Right ventricle myocardium superior (tissue), 1 donor: ENCODE results near the gene HASPIN. TPM values are rescaled to one million over a fixed set of nuclear protein-coding genes. Genes with fewer than 3 reads are reported as not detected.
"Not testable (repeated sequence)": the region's sequence is repeated elsewhere in the genome, so short reads cannot be mapped to it uniquely, and the experiment has no call there.

Source experiments
- ATAC-seq: fragments of 200-7000 bp; cut with Tn5 transposase; one replicate; pipeline ENCODE4 v1.9.1; 2020; ENCODE audit warnings: mild to moderate bottlenecking; ENCODE audit not compliant: poor library complexity
- DNase-seq: peaks from one replicate; pipeline ENCODE4 v3.0.0-alpha.2; 2020
- intact Hi-C: fragments of 100-400 bp; cut with DNase I; formaldehyde crosslinking; loops from one replicate; pipeline ENCODE4 v1.11.2; 2022
- total RNA-seq: library from RNA; stranded (reverse); fragmentation: NEBNext Ultra II Directional; extraction: Animal tissue kit (Norgen Biotek cat#: 25700); gene quantifications from one replicate; pipeline ENCODE4 v1.2.1, GENCODE V29; 2021
- donor health status: DM: no; HTN: yes; CAD: no; lungs with severe emphysema.

Gene HASPIN
- total RNA-seq, 1 donor from 2014 or later = 0.13 TPM

GRCh38 chr17:3695129-3695722, 28.5 kb upstream of the HASPIN start:
- intact Hi-C loops = no loop called here
- ATAC-seq = peak; percentile 90

GRCh38 chr17:3695723-3696411, 27.8 kb upstream of the HASPIN start, which contains the start of gene P2RX5:
Gene P2RX5, minus strand, starts transcription at chr17:3696155. Its CDS starts 150 bp downstream, at chr17:3696005.
- peak; percentile 67 for ATAC-seq
- intact Hi-C loops = no loop called here
- DNase-seq = no peak

More at GRCh38 chr17:3695129-3695722, 28.5 kb upstream of the HASPIN start:
- peak; percentile 61 for DNase-seq

DNA sequence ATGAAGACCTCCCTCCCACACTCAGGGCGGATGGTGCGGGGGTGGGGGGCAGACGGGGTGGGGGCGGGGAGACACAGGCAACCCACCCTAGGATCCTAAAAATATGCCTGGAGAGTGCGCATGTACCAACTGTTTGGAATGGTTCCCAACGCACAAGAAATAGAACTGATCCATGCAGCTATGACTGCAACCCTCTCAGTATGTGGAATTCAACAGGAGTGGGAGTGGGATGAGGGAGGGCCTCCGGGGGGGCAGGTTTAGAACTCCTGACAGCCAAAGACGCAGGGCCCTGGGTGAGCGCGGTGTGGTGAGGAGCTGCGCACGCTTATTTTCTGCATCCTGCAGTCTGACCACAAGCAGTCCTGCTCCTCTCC, 26.6 kb upstream of the HASPIN start:
- intact Hi-C loops = no loop called here
- no peak for DNase-seq
- ATAC-seq = peak; percentile 37

- ATAC-seq (no peak), DNase-seq (no peak)
- intact Hi-C loops = no loop called here
Measured at GRCh38 chr17:3698139-3698538, 25.6 kb upstream of the HASPIN start.

DNA sequence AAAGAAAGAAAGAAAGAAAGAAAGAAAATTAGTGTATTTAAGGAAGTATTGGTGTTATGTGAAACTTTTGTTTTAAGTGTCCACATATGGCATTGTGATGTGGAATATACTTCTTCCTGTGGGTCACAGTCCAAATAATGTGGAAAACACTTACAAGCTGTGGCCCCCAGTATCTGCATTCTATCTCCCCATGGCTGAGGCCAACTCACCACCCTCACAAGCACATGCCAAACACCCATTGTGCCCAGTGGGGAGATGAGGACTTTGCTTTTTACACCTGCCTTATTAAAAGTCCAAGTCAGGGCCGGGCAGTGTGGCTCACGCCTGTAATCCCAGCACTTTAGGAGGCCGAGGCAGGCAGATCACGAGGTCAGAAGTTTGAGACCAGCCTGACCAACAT, 23.8 kb upstream of the HASPIN start:
- DNase-seq = no peak
- ATAC-seq = no peak
- intact Hi-C loops = no loop called here

GRCh38 chr17:3702041-3702539, 21.6 kb upstream of the HASPIN start:
- intact Hi-C loops, ATAC-seq, DNase-seq: not testable (repeated sequence)

GRCh38 chr17:3704931-3705717, 18.6 kb upstream of the HASPIN start:
- DNase-seq = no peak
- intact Hi-C loops = no loop called here
- ATAC-seq = no peak

GRCh38 chr17:3705718-3705984, 18.1 kb upstream of the HASPIN start:
- intact Hi-C loops, ATAC-seq, DNase-seq: not testable (repeated sequence)

DNA sequence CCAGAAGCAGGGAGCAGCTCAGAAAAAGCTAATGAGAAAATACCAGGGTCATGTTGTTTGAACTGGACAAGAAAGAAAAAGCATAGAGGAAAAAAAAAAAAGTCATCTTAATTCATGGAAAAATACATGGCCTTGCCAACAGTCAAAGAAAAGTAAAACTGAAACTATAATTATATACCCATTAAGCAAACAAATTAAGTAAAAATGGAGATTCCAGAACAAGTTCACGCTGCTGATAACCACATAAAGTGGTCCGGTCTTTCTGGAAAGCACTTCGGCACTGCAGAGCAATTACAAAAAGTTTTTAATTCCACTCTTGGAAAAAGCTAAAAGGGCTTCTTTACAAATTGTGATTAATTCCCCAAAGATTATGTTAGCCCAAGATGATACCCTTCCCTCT, 15.3 kb upstream of the HASPIN start:
- DNase-seq (no peak), ATAC-seq (no peak)
- intact Hi-C loops = no loop called here

- ATAC-seq = peak; percentile 20
- DNase-seq = no peak
- intact Hi-C loops = no loop called here
Measured at GRCh38 chr17:3710951-3711383, 12.7 kb upstream of the HASPIN start.

GRCh38 chr17:3712811-3713463, 10.8 kb upstream of the HASPIN start:
- intact Hi-C loops = no loop called here
- no peak for DNase-seq
- ATAC-seq = no peak

- no peak for ATAC-seq
- intact Hi-C loops = no loop called here
Measured at GRCh38 chr17:3715296-3715695, 8.4 kb upstream of the HASPIN start.

GRCh38 chr17:3718201-3718600, 5.5 kb upstream of the HASPIN start:
- ATAC-seq (no peak), DNase-seq (no peak)
- intact Hi-C loops = no loop called here

More at GRCh38 chr17:3715296-3715695, 8.4 kb upstream of the HASPIN start:
- DNase-seq = no peak

GRCh38 chr17:3719265-3719664, 4.4 kb upstream of the HASPIN start:
- no peak for ATAC-seq
- intact Hi-C loops = no loop called here
- no peak for DNase-seq

DNA sequence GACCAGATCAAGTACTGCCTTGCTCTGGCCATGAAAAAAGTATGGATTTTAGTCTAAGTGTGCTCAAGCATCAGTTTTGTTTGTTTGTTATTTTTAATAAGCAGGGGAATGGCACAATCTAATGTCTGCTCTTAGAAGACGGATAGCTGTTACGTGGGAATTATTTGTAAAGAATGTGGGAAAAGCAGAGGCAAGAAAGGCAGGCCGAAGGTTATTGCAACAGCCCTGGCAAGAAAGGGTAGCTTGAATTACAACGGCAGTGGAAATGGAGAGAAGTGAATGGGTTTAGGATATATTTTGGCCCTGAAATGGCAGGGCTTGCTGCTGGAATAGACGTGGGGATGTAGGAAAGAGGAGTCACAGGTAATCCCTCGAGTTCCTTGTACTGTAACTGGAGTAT, 987 bp upstream of the HASPIN start:
- intact Hi-C loops = no loop called here
- ATAC-seq = no peak
- no peak for DNase-seq

DNA sequence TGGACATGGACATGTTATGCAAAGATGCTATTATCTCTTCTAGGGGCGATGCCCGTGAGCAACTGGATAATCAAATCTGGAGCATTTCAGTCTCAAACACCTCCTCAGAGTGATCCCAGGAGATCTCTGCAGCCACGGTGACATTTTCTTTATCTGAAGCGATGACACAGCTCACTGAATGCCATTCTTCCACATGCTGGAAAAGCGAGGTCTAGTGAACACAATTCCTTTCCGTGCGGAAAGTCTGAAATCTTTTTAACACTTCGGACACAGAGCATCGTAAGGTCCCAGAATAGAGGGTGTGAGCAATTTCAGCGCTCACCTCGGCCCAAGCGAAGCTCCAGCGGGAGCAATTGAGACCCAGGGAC, 531 bp upstream of the HASPIN start:
- intact Hi-C loops = no loop called here
- DNase-seq (no peak), ATAC-seq (no peak)

- intact Hi-C loops = no loop called here
- ATAC-seq = no peak
- no peak for DNase-seq
Measured at GRCh38 chr17:3724378-3725077, 825 bp downstream of the HASPIN start.

DNA sequence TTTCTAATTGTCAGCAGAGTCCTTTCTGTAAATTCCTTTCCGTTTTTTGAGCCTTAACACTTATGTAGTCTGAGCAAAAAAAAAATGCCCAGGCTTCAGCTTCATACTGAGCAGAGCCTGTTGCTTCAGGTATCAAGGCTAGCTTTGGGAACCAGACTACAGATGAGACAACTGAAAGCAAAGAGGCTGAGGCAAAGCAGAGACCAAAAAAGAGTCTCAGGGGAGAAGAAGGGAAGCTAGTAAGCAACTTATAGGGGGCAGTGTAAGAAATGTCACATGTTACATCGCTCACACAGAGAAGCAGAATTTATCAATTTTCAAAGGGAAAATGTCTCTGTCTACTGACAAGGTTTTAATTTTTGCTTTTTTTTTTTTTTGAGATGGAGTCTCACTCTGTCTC, 3.3 kb downstream of the HASPIN start:
- ATAC-seq (no peak), DNase-seq (no peak)
- intact Hi-C loops = no loop called here

- intact Hi-C loops, DNase-seq, ATAC-seq: not testable (repeated sequence)
Measured at GRCh38 chr17:3728099-3728498, 4.4 kb downstream of the HASPIN start.
